Spinal cord (tissue), 10 donors: ENCODE measurements around the gene MTCH1. TPM values are rescaled to one million over a fixed set of nuclear protein-coding genes. Genes with fewer than 3 reads are reported as not detected.

ENCODE experiments used
- DNase-seq, 6 donors: peaks; one replicate each; pipeline versions ENCODE4 v3.0.0 to v3.0.0-alpha.2; 2013 to 2015; ENCODE audit warnings: low spot score in 6 of 6, low read depth in 4 of 6
- H3K27ac ChIP-seq: one replicate; pipeline ENCODE4 v1.5.1; 2013; ENCODE audit warnings: low read depth, low read length, control low read depth
- H3K27me3 ChIP-seq: one replicate; pipeline ENCODE4 v1.6.1; 2013; ENCODE audit warnings: low read length; ENCODE audit not compliant: control insufficient read depth, insufficient read depth
- H3K36me3 ChIP-seq: one replicate; pipeline ENCODE4 v1.6.1; 2013; ENCODE audit warnings: low read length; ENCODE audit not compliant: control insufficient read depth, insufficient read depth
- H3K4me1 ChIP-seq: one replicate; pipeline ENCODE4 v1.6.1; 2013; ENCODE audit warnings: low read length; ENCODE audit not compliant: control insufficient read depth, insufficient read depth
- H3K4me3 ChIP-seq: one replicate; pipeline ENCODE4 v1.5.1; 2013; ENCODE audit warnings: low read depth, low read length, control low read depth
- H3K9me3 ChIP-seq: one replicate; pipeline ENCODE4 v1.6.1; 2013; ENCODE audit warnings: low read length; ENCODE audit not compliant: control insufficient read depth, insufficient read depth
- WGBS: methylation state at CpG from one replicate; pipeline ENCODE4 v1.1.5; 2013; ENCODE audit warnings: missing lambda C conversion rate; ENCODE audit not compliant: insufficient coverage; 5-methylcytosine and 5-hydroxymethylcytosine counted together
- polyA plus RNA-seq, 2 donors: library from polyadenylated mRNA; unstranded; fragments of 120-200 nt; gene quantifications; one replicate each; pipeline ENCODE4 v1.2.1, GENCODE V29; 2013; ENCODE audit not compliant: insufficient read length in 2 of 2
- total RNA-seq, 2 donors: library from RNA; depleted of rRNA in 1 of 2; stranded (reverse); fragments of 120-200 nt in 1 of 2; fragments of >200 nt in 1 of 2; gene quantifications; one replicate each; pipeline versions ENCODE4 v1.2.3 to v1.2.4, GENCODE V29; 2013 to 2014
- donor health status: healthy.

Gene MTCH1
- total and polyA plus RNA-seq, 4 donors, result 195 to 299 (median 248) TPM

- no peaks in the 10 kb centered on the region for H3K9me3 ChIP-seq
- WGBS, result no CpG with 5 or more reads among the region's 1 CpG
- DNase-seq, result no peak
- H3K36me3 ChIP-seq, result peaks cover 99% of the 10 kb centered on the region
- H3K27ac ChIP-seq, result no peak overlapping the region
- peaks cover 2% of the 10 kb centered on the region for H3K4me1 ChIP-seq
- H3K4me3 ChIP-seq, result no peak overlapping the region
- H3K27me3 ChIP-seq, result no peaks in the 10 kb centered on the region
Observed at GRCh38 chr6:36973190-36973589, 12.8 kb downstream of the MTCH1 start.

DNA sequence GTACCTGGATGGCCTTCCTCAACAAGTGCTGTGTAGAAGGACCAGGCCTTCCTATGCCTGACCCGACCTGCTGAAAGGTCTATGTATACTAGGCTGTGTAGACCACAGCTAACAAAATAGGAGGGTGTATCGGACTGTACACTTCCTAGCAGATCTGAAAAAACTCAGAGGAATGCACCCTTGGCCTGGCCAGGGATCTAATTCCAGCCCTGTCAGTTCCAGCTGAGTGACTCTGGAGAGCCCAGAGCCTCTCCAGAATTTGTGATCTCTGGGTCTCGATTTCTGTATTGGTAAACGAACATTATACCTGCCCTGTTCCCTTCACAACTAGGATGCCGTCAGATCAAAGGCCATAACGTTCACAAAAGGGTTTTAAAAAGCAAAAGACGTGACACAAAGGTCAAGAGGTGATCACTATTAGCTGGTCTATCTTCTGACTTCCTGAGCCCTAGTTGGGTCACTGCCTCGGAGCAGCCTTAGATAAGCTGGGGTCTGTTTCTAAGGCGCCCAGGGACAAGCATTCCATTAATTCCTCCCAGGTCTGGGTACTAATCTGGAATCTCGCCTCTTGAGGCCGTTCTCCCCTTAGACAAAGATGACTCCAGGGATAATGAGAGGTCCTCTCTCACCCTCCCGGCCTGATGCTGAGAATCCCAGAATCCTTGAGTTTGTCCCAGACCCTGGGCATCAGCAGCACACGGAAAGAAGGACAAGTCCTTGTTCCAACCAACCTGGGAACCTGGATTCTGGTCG lies 13.9 kb downstream of the MTCH1 start:
- Histone ChIP-seq H3K36me3 (peaks cover 97% of the 10 kb centered on the region), H3K9me3 (no peaks in the 10 kb centered on the region), H3K4me1 (peaks cover 2% of the 10 kb centered on the region), H3K4me3 (no peak overlapping the region), H3K27me3 (no peaks in the 10 kb centered on the region), H3K27ac (no peak overlapping the region)
- no peak for DNase-seq
- WGBS, result 91% methylated on average over 14 of the region's 14 CpGs

GRCh38 chr6:36970892-36971842 lies 14.8 kb downstream of the MTCH1 start:
- H3K9me3 ChIP-seq, result no peaks in the 10 kb centered on the region
- no peaks in the 10 kb centered on the region for H3K27me3 ChIP-seq
- H3K36me3 ChIP-seq, result peaks cover 90% of the 10 kb centered on the region
- H3K27ac ChIP-seq, result no peak overlapping the region
- peaks cover 2% of the 10 kb centered on the region for H3K4me1 ChIP-seq
- H3K4me3 ChIP-seq, result no peak overlapping the region
- WGBS, result 84% methylated on average over 13 of the region's 17 CpGs
- no peak for DNase-seq

GRCh38 chr6:36969988-36970891 lies 15.8 kb downstream of the MTCH1 start:
- Histone ChIP-seq H3K4me3 (no peak overlapping the region), H3K36me3 (peaks cover 81% of the 10 kb centered on the region), H3K27ac (no peak overlapping the region), H3K9me3 (no peaks in the 10 kb centered on the region), H3K27me3 (no peaks in the 10 kb centered on the region), H3K4me1 (peaks cover 2% of the 10 kb centered on the region)
- DNase-seq, result no peak
- 96% methylated on average over 11 of the region's 17 CpGs for WGBS

GRCh38 chr6:36969240-36969691 lies 16.7 kb downstream of the MTCH1 start:
- Histone ChIP-seq H3K4me1 (peaks cover 8% of the 10 kb centered on the region), H3K27me3 (no peaks in the 10 kb centered on the region), H3K27ac (no peak overlapping the region), H3K9me3 (no peaks in the 10 kb centered on the region), H3K4me3 (no peak overlapping the region), H3K36me3 (peaks cover 77% of the 10 kb centered on the region)
- DNase-seq, result no peak
- WGBS, result 95% methylated on average over 10 of the region's 14 CpGs

DNA sequence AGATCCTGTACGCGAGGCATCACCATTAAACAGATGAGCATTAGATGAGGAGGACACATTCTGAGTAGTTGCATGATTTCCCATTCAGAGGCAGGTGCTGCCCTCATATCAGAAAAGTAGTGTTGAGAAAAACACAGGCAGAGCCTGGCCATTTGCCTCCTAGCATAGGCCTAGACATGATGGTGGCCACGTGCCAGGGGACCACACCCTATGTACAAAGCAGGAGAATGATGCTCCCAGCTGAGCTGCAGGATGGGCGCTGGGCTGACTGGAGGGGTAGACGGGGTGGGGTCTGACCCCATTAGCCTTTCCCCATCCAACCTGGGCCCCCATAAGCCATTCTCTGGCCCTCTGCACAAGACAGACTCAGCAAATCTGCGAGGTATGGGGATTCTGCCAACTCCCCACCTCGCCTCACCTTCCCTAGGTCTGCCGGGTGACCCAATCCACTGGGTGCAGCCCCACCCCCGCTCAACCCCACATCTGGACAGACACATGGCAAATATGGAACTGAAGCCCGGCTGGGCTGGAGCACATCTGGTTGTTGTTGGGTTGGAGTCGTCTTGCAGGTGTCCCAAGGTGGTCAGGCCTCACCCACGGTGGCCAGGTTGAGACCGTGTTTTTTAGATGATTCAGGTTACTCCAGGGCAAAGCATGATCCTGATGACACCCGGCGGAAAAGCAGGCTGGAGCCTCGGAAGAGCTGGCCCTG lies 17.6 kb downstream of the MTCH1 start:
- no peaks in the 10 kb centered on the region for H3K9me3 ChIP-seq
- WGBS, result 94% methylated on average over 13 of the region's 16 CpGs
- DNase-seq, result no peak
- H3K27me3 ChIP-seq, result no peaks in the 10 kb centered on the region
- no peak overlapping the region for H3K4me3 ChIP-seq
- peaks cover 69% of the 10 kb centered on the region for H3K36me3 ChIP-seq
- H3K4me1 ChIP-seq, result peaks cover 17% of the 10 kb centered on the region
- H3K27ac ChIP-seq, result no peak overlapping the region

GRCh38 chr6:36967757-36968156 lies 18.2 kb downstream of the MTCH1 start:
- Histone ChIP-seq H3K9me3 (no peaks in the 10 kb centered on the region), H3K27ac (no peak overlapping the region), H3K27me3 (no peaks in the 10 kb centered on the region), H3K36me3 (peaks cover 65% of the 10 kb centered on the region), H3K4me3 (no peak overlapping the region), H3K4me1 (peaks cover 23% of the 10 kb centered on the region)
- DNase-seq, result no peak
- 86% methylated on average over 1 of the region's 4 CpGs for WGBS

- H3K4me3 ChIP-seq, result no peak overlapping the region
- peaks cover 61% of the 10 kb centered on the region for H3K36me3 ChIP-seq
- no peak overlapping the region for H3K27ac ChIP-seq
- DNase-seq, result no peak
- no CpG with 5 or more reads among the region's 3 CpGs for WGBS
- no peaks in the 10 kb centered on the region for H3K9me3 ChIP-seq
- no peaks in the 10 kb centered on the region for H3K27me3 ChIP-seq
- H3K4me1 ChIP-seq, result peaks cover 28% of the 10 kb centered on the region
Observed at GRCh38 chr6:36967301-36967700, 18.7 kb downstream of the MTCH1 start.
